GM12878 (cell line): Measurements from ENCODE around the gene FUT7. TPM values are rescaled to one million over a fixed set of nuclear protein-coding genes. Genes with fewer than 3 reads are reported as not detected.

ENCODE experiments used
- ATAC-seq: fragments of 200-7000 bp; cut with Tn5 transposase; 3 replicates; pipeline ENCODE4 v1.9.1; 2020; ENCODE audit warnings: mild to moderate bottlenecking, moderate library complexity
- BruUV-seq: library from RNA; stranded (reverse); fragments of 400-500 nt; replicated peaks from 2 replicates; lab custom pipeline; 2021; lab: Mats Ljungman, UMichigan
- CTCF ChIA-PET: fragments of 300-600 bp; sonication (Branson Sonifier 250); formaldehyde crosslinking; extraction: SDS; loops from one replicate; lab custom pipeline; 2021; ENCODE audit warnings: inconsistent platforms; lab: Yijun Ruan, JAX
- POLR2A ChIA-PET: fragments of 350-600 bp; formaldehyde crosslinking; extraction: SDS; loops from one replicate; lab custom pipeline; 2021; ENCODE audit warnings: inconsistent platforms; lab: Charles Lee
- RAD21 ChIA-PET: fragments of 300-600 bp; sonication (Branson Sonifier 250); formaldehyde crosslinking; loops from one replicate; lab custom pipeline; 2023; ENCODE audit warnings: antibody characterized with exemption; ENCODE audit not compliant: unreplicated experiment; lab: Charles Lee
- SMC1A ChIA-PET: fragments of 300-600 bp; sonication (Branson Sonifier 250); formaldehyde crosslinking; loops from one replicate; lab custom pipeline; 2023; ENCODE audit not compliant: unreplicated experiment, uncharacterized antibody; lab: Charles Lee
- DNase-seq: peaks from one replicate; pipeline ENCODE4 v3.0.0-alpha.2; 2011; ENCODE audit warnings: low read depth, low spot score
- FAIRE-seq: peaks from 3 replicates; lab custom pipeline; 2011; peaks lifted over from hg19 to GRCh38; lab: Jason Lieb, UNC
- H2AFZ ChIP-seq: 2 replicates; pipeline ENCODE4 v1.6.0; 2011; ENCODE audit warnings: low read depth, low read length, control low read depth; ENCODE audit not compliant: control insufficient read depth
- H3K27ac ChIP-seq: 2 replicates; pipeline ENCODE4 v1.5.1; 2011; ENCODE audit warnings: control low read depth; ENCODE audit not compliant: control insufficient read depth, insufficient read depth
- H3K27me3 ChIP-seq, 2 experiments: replicated peaks in 1 of 2; 2 replicates each; pipeline versions ENCODE4 v1.6.0 to v1.6.1; 2011; ENCODE audit warnings: low read length in 1 of 2; ENCODE audit not compliant: control insufficient read depth in 2 of 2, insufficient read depth in 2 of 2
- H3K36me3 ChIP-seq, 2 experiments: 2 replicates each; pipeline ENCODE4 v1.5.1; 2011; ENCODE audit warnings: low read length in 1 of 2; ENCODE audit not compliant: control insufficient read depth in 2 of 2, insufficient read depth in 2 of 2
- H3K4me1 ChIP-seq: 2 replicates; pipeline ENCODE4 v1.6.1; 2011; ENCODE audit warnings: mild to moderate bottlenecking, low read length, moderate library complexity, mixed read lengths; ENCODE audit not compliant: control insufficient read depth, insufficient read depth
- H3K4me2 ChIP-seq: 2 replicates; pipeline ENCODE4 v1.6.0; 2011; ENCODE audit warnings: control low read depth; ENCODE audit not compliant: control insufficient read depth, insufficient read depth
- H3K4me3 ChIP-seq: fragments of 200-600 bp; sonication (generic); 2 replicates; pipeline ENCODE4 v1.5.1; 2016
- H3K79me2 ChIP-seq: 2 replicates; pipeline ENCODE4 v1.6.0; 2011; ENCODE audit warnings: low read length; ENCODE audit not compliant: control insufficient read depth, insufficient read depth
- H3K9ac ChIP-seq: 2 replicates; pipeline ENCODE4 v1.8.0; 2011; ENCODE audit warnings: low read length, control low read depth, mixed read lengths; ENCODE audit not compliant: control insufficient read depth, insufficient read depth
- H3K9me3 ChIP-seq: replicated peaks from 3 replicates; pipeline ENCODE4 v1.5.1; 2011; ENCODE audit warnings: mild to moderate bottlenecking, low read length; ENCODE audit not compliant: control insufficient read depth, insufficient read depth
- H4K20me1 ChIP-seq: 2 replicates; pipeline ENCODE4 v1.6.0; 2011; ENCODE audit not compliant: control insufficient read depth, insufficient read depth
- CBX3 ChIP-seq: fragments of 200-600 bp; sonication (generic); IDR thresholded peaks from 2 replicates; pipeline ENCODE4 v1.6.1; 2016; ENCODE audit warnings: low read depth, borderline replicate concordance
- CTCF ChIP-seq, 3 experiments: IDR thresholded peaks in 2 of 3; conservative IDR thresholded peaks in 1 of 3; 2 replicates each; pipeline ENCODE4 v1.5.1; 2011; ENCODE audit warnings: low read depth in 3 of 3, low read length in 3 of 3, mild to moderate bottlenecking in 3 of 3, control low read depth in 2 of 3, moderate library complexity in 2 of 3, inconsistent platforms in 1 of 3, mixed read lengths in 1 of 3; ENCODE audit not compliant: control insufficient read depth in 2 of 3, insufficient read depth in 1 of 3; ENCODE audit errors: extremely low read depth in 1 of 3
- FOXM1 ChIP-seq: IDR thresholded peaks from 2 replicates; pipeline ENCODE4 v1.6.1; 2012; ENCODE audit warnings: low read depth, mild to moderate bottlenecking, inconsistent platforms, low read length, moderate library complexity
- HCFC1 ChIP-seq: fragments of 150-350 bp; IDR thresholded peaks from 2 replicates; pipeline ENCODE4 v1.6.1; 2014; ENCODE audit warnings: low read length
- MXI1 ChIP-seq: fragments of 150-350 bp; IDR thresholded peaks from 2 replicates; pipeline ENCODE4 v1.6.1; 2011; ENCODE audit warnings: low read depth, mild to moderate bottlenecking, inconsistent platforms, low read length, improper control_type of control experiment
- MYC ChIP-seq: IDR thresholded peaks from 2 replicates; pipeline ENCODE4 v1.6.1; 2011; ENCODE audit warnings: mild to moderate bottlenecking, low read length, moderate library complexity, inconsistent platforms; ENCODE audit not compliant: insufficient read depth, insufficient replicate concordance, insufficient read length, severe bottlenecking
- PKNOX1 ChIP-seq: fragments of 450-650 bp; IDR thresholded peaks from 2 replicates; pipeline ENCODE4 v1.6.1; 2016; ENCODE audit warnings: mild to moderate bottlenecking
- POLR2AphosphoS5 ChIP-seq: IDR thresholded peaks from 2 replicates; pipeline ENCODE4 v1.6.1; 2011; ENCODE audit warnings: mild to moderate bottlenecking, low read length, inconsistent platforms
- REST ChIP-seq: IDR thresholded peaks from 2 replicates; pipeline ENCODE4 v1.6.1; 2012; ENCODE audit warnings: mild to moderate bottlenecking, low read depth, low read length
- SREBF2 ChIP-seq: IDR thresholded peaks from 2 replicates; pipeline ENCODE4 v1.6.1; 2012; ENCODE audit warnings: mild to moderate bottlenecking, low read length
- WGBS: methylation state at CpG from one replicate; pipeline ENCODE4 v1.1.6; 2016; ENCODE audit warnings: low lambda C conversion rate; ENCODE audit not compliant: insufficient replicate concordance, insufficient coverage; ENCODE audit errors: missing lambda C conversion rate; 5-methylcytosine and 5-hydroxymethylcytosine counted together
- in situ Hi-C: fragments of 300-500 bp; cut with MboI; formaldehyde crosslinking; loops from 9 replicates; pipeline ENCODE4 v1.14.3; 2018; ENCODE audit warnings: mixed read lengths
- intact Hi-C: fragments of 100-400 bp; cut with micrococcal nuclease; formaldehyde crosslinking; loops from one replicate; pipeline ENCODE4 v1.14.2; 2022; ENCODE audit not compliant: unreplicated experiment
- polyA plus RNA-seq, 11 experiments: library from polyadenylated mRNA; depleted of rRNA in 4 of 11; unstranded in 6 of 11; stranded (reverse) in 5 of 11; fragments of >200 nt; fragmentation: Nextera tagmentation in 4 of 11; fragmentation: Illumina TruSeq in 1 of 11; extraction: Ambion mirVana in 4 of 11; extraction: Trizol in 1 of 11; gene quantifications; 1 replicate in 1 of 11; 2 replicates in 10 of 11; pipeline versions ENCODE4 v1.2.1 to v1.2.3, GENCODE V29; 2011 to 2016; ENCODE audit warnings: inconsistent platforms in 2 of 11, missing spikeins in 2 of 11, low read depth in 1 of 11
- total RNA-seq, 4 experiments: library from RNA; depleted of rRNA in 3 of 4; stranded (reverse); fragments of >200 nt in 3 of 4; fragmentation: Illumina TruSeq in 1 of 4; extraction: Trizol in 1 of 4; gene quantifications; 2 replicates each; pipeline versions ENCODE4 v1.2.1 to v1.2.3, GENCODE V29; 2013 to 2021

Gene FUT7
- total and polyA plus RNA-seq, 10 of the 15 experiments (the other 5 are each of a cell fraction or from before 2014, with no cell fraction given), result 0.04 to 0.62 (median 0.20) TPM; not detected in 2

GRCh38 chr9:136981588-136982231 lies 50.2 kb downstream of the FUT7 start:
- ChIA-PET RAD21 (no interaction called here), CTCF (interaction anchor here (1.0 kb wide), 1 partner anchor 189 kb away, joined by 3 read pairs; no protein-coding TSS in a partner anchor), POLR2A (no interaction called here), SMC1A (no interaction called here)
- no peak overlapping the region for H3K9ac ChIP-seq
- H3K36me3 ChIP-seq, result no peaks in the 10 kb centered on the region
- H3K4me1 ChIP-seq, result no peaks in the 10 kb centered on the region
- no TSS peak for BruUV-seq
- H3K79me2 ChIP-seq, result no peaks in the 10 kb centered on the region
- H3K9me3 ChIP-seq, result no peaks in the 10 kb centered on the region
- no peak overlapping the region for H3K27ac ChIP-seq
- intact Hi-C loops (no loop called here), in situ Hi-C loops (no loop called here)
- no peak overlapping the region for H2AFZ ChIP-seq
- H4K20me1 ChIP-seq, result peaks cover 3% of the 10 kb centered on the region; the same call in 1 of the 2 replicates
- peaks cover 5 to 6% of the 10 kb centered on the region in 2 experiments for H3K27me3 ChIP-seq
- WGBS, result 38% methylated on average over 17 of the region's 17 CpGs
- FAIRE-seq, result no peak
- no peak overlapping the region for H3K4me2 ChIP-seq
- no peak overlapping the region for H3K4me3 ChIP-seq
- ATAC-seq, result no peak
- TF ChIP-seq FOXM1 (no peak), CBX3 (no peak), HCFC1 (no peak), CTCF (IDR thresholded peaks at IDR 0.05 in 2 of 3, conservative IDR thresholded peaks at IDR 0.05 in 1 of 3; ENCODE audit: control insufficient read depth in 2 of 3, extremely low read depth in 1 of 3, insufficient read depth in 1 of 3, low read depth in 3 of 3, low read length in 3 of 3) (no peak), SREBF2 (no peak), PKNOX1 (no peak), MXI1 (no peak), MYC (no peak), POLR2AphosphoS5 (no peak), REST (no peak)
- no peak for DNase-seq
